ENCODE measurements around the gene WNT11.

The WNT11 gene

GRCh38 chr11:76212086-76213035 is 6.1 kb upstream of the WNT11 start:
- no peak overlapping the region for H4K8ac ChIP-seq (ENCODE audit: low read depth, low read length)
- H3K9ac ChIP-seq (ENCODE audit: low read length): no peak overlapping the region
- H3K4me1 ChIP-seq (ENCODE audit: control insufficient read depth in 1 of 2, insufficient read depth in 2 of 2, low read length in 2 of 2): peaks cover 7 to 13% of the 10 kb centered on the region in 2 experiments
- no peak overlapping the region for H4K12ac ChIP-seq (ENCODE audit: low read depth, low read length)
- H2AK5ac ChIP-seq (ENCODE audit: low read length): no peak overlapping the region
- WGBS (ENCODE audit: extremely low coverage, insufficient coverage, insufficient read length): no CpG with 5 or more reads among the region's 7 CpGs
- no peak overlapping the region for H3K23ac ChIP-seq (ENCODE audit: low read length)
- peaks cover 9% of the 10 kb centered on the region for H3K79me1 ChIP-seq (ENCODE audit: low read length)
- no peak overlapping the region for H2BK12ac ChIP-seq (ENCODE audit: low read length)
- no peak overlapping the region for H2AFZ ChIP-seq (ENCODE audit: insufficient read depth, low read length, poor library complexity)
- peaks cover 41% of the 10 kb centered on the region for H3K27me3 ChIP-seq (ENCODE audit: insufficient read depth, low read length)
- H3K4ac ChIP-seq (ENCODE audit: low read depth, low read length): no peak overlapping the region
- H3K9me3 ChIP-seq (ENCODE audit: insufficient read depth, low read depth, low read length): peaks cover 2% of the 10 kb centered on the region
- DNase-seq: no peak
- peaks cover 2% of the 10 kb centered on the region for H3K79me2 ChIP-seq (ENCODE audit: control insufficient read depth, insufficient read depth, low read length, poor library complexity)
- H3K18ac ChIP-seq (ENCODE audit: low read length): no peak overlapping the region
- H2BK5ac ChIP-seq (ENCODE audit: low read depth, low read length, poor library complexity): no peak overlapping the region
- no peak overlapping the region for H2BK120ac ChIP-seq (ENCODE audit: insufficient read depth, low read length, poor library complexity)
- no peaks in the 10 kb centered on the region for H3K36me3 ChIP-seq (ENCODE audit: control insufficient read depth in 1 of 2, insufficient read depth in 2 of 2, low read length in 2 of 2)
- no peak overlapping the region for H4K91ac ChIP-seq (ENCODE audit: low read depth, low read length)
- no peak overlapping the region for H3K27ac ChIP-seq (ENCODE audit: low read depth, low read length)
- no peak overlapping the region for H3K4me3 ChIP-seq (ENCODE audit: low read depth, low read length)
- no peak overlapping the region for H3K14ac ChIP-seq (ENCODE audit: low read length)
- H3K4me2 ChIP-seq (ENCODE audit: low read length): no peak overlapping the region

GRCh38 chr11:76210931-76211851 is 4.9 kb upstream of the WNT11 start:
- no peak for DNase-seq
- Histone ChIP-seq H3K4me2 (ENCODE audit: low read length) (peak overlapping the region; percentile 81), H2BK12ac (ENCODE audit: low read length) (no peak overlapping the region), H3K4me3 (ENCODE audit: low read depth, low read length) (peak overlapping the region; percentile 4), H3K14ac (ENCODE audit: low read length) (no peak overlapping the region), H3K27ac (ENCODE audit: low read depth, low read length) (no peak overlapping the region), H3K79me2 (ENCODE audit: control insufficient read depth, insufficient read depth, low read length, poor library complexity) (peaks cover 2% of the 10 kb centered on the region), H2AK5ac (ENCODE audit: low read length) (no peak overlapping the region), H3K9me3 (ENCODE audit: insufficient read depth, low read depth, low read length) (peaks cover 2% of the 10 kb centered on the region), H2BK120ac (ENCODE audit: insufficient read depth, low read length, poor library complexity) (no peak overlapping the region), H3K79me1 (ENCODE audit: low read length) (peaks cover 9% of the 10 kb centered on the region), H4K91ac (ENCODE audit: low read depth, low read length) (no peak overlapping the region), H3K27me3 (ENCODE audit: insufficient read depth, low read length) (peaks cover 50% of the 10 kb centered on the region), H4K12ac (ENCODE audit: low read depth, low read length) (no peak overlapping the region), H2AFZ (ENCODE audit: insufficient read depth, low read length, poor library complexity) (no peak overlapping the region), H3K23ac (ENCODE audit: low read length) (no peak overlapping the region), H3K4me1 (ENCODE audit: control insufficient read depth in 1 of 2, insufficient read depth in 2 of 2, low read length in 2 of 2) (peaks cover 14 to 17% of the 10 kb centered on the region in 2 experiments), H2BK5ac (ENCODE audit: low read depth, low read length, poor library complexity) (no peak overlapping the region), H3K36me3 (ENCODE audit: control insufficient read depth in 1 of 2, insufficient read depth in 2 of 2, low read length in 2 of 2) (no peaks in the 10 kb centered on the region), H3K4ac (ENCODE audit: low read depth, low read length) (no peak overlapping the region), H3K18ac (ENCODE audit: low read length) (no peak overlapping the region), H4K8ac (ENCODE audit: low read depth, low read length) (no peak overlapping the region), H3K9ac (ENCODE audit: low read length) (no peak overlapping the region)
- WGBS (ENCODE audit: extremely low coverage, insufficient coverage, insufficient read length): no CpG with 5 or more reads among the region's 35 CpGs

- no peak overlapping the region for H4K12ac ChIP-seq (ENCODE audit: low read depth, low read length)
- H2BK120ac ChIP-seq (ENCODE audit: insufficient read depth, low read length, poor library complexity): no peak overlapping the region
- no peak overlapping the region for H3K27ac ChIP-seq (ENCODE audit: low read depth, low read length)
- H3K4me1 ChIP-seq (ENCODE audit: control insufficient read depth in 1 of 2, insufficient read depth in 2 of 2, low read length in 2 of 2): peaks cover 20 to 21% of the 10 kb centered on the region in 2 experiments
- no peak overlapping the region for H3K14ac ChIP-seq (ENCODE audit: low read length)
- H3K9ac ChIP-seq (ENCODE audit: low read length): no peak overlapping the region
- H3K4me2 ChIP-seq (ENCODE audit: low read length): peak overlapping the region; percentile 81
- peaks cover 6% of the 10 kb centered on the region for H3K9me3 ChIP-seq (ENCODE audit: insufficient read depth, low read depth, low read length)
- H4K91ac ChIP-seq (ENCODE audit: low read depth, low read length): no peak overlapping the region
- peaks cover 58% of the 10 kb centered on the region for H3K27me3 ChIP-seq (ENCODE audit: insufficient read depth, low read length)
- H3K36me3 ChIP-seq (ENCODE audit: control insufficient read depth in 1 of 2, insufficient read depth in 2 of 2, low read length in 2 of 2): no peaks in the 10 kb centered on the region
- no peak overlapping the region for H3K4ac ChIP-seq (ENCODE audit: low read depth, low read length)
- DNase-seq: peak; percentile 56 to 73
- peaks cover 9% of the 10 kb centered on the region for H3K79me1 ChIP-seq (ENCODE audit: low read length)
- H3K4me3 ChIP-seq (ENCODE audit: low read depth, low read length): peak overlapping the region; percentile 68
- no peak overlapping the region for H3K18ac ChIP-seq (ENCODE audit: low read length)
- no peak overlapping the region for H2AK5ac ChIP-seq (ENCODE audit: low read length)
- no peak overlapping the region for H2BK5ac ChIP-seq (ENCODE audit: low read depth, low read length, poor library complexity)
- WGBS (ENCODE audit: extremely low coverage, insufficient coverage, insufficient read length): no CpG with 5 or more reads among the region's 111 CpGs
- H4K8ac ChIP-seq (ENCODE audit: low read depth, low read length): no peak overlapping the region
- H2BK12ac ChIP-seq (ENCODE audit: low read length): no peak overlapping the region
- H3K79me2 ChIP-seq (ENCODE audit: control insufficient read depth, insufficient read depth, low read length, poor library complexity): peaks cover 2% of the 10 kb centered on the region
- H3K23ac ChIP-seq (ENCODE audit: low read length): no peak overlapping the region
- peak overlapping the region; percentile 0 for H2AFZ ChIP-seq (ENCODE audit: insufficient read depth, low read length, poor library complexity)
Measured at GRCh38 chr11:76209973-76210930, 4.0 kb upstream of the WNT11 start.
